NT2/D1 (cell line): Measurements from ENCODE around the gene SNRNP70.
"Not testable (repeated sequence)": the region's sequence is repeated elsewhere in the genome, so short reads cannot be mapped to it uniquely, and the experiment has no call there.

ENCODE experiments used
- DNase-seq: peaks from one replicate; pipeline ENCODE4 v3.0.0-alpha.2; 2011; ENCODE audit warnings: low read depth, low spot score
- H3K27me3 ChIP-seq: 2 replicates; pipeline ENCODE4 v1.6.0; 2011; ENCODE audit warnings: mild to moderate bottlenecking; ENCODE audit not compliant: insufficient read length, insufficient read depth
- H3K36me3 ChIP-seq: 2 replicates; pipeline ENCODE4 v1.6.1; 2011; ENCODE audit warnings: mild to moderate bottlenecking, low read length, mixed read lengths; ENCODE audit not compliant: insufficient read depth, insufficient read length
- H3K4me1 ChIP-seq: 2 replicates; pipeline ENCODE4 v1.5.1; 2011; ENCODE audit not compliant: insufficient read depth, insufficient read length
- H3K4me3 ChIP-seq: 2 replicates; pipeline ENCODE4 v1.5.1; 2011; ENCODE audit warnings: low read depth; ENCODE audit not compliant: insufficient read length
- H3K9ac ChIP-seq: 2 replicates; pipeline ENCODE4 v1.6.0; 2011; ENCODE audit warnings: low read depth; ENCODE audit not compliant: insufficient read length
- H3K9me3 ChIP-seq: 2 replicates; pipeline ENCODE4 v1.5.1; 2011; ENCODE audit warnings: mild to moderate bottlenecking, low read length; ENCODE audit not compliant: insufficient read depth
- SUZ12 ChIP-seq: IDR thresholded peaks from 2 replicates; pipeline ENCODE4 v1.6.1; 2011; ENCODE audit not compliant: insufficient read length, insufficient read depth; ENCODE audit errors: extremely low read depth
- YY1 ChIP-seq: IDR thresholded peaks from 2 replicates; pipeline ENCODE4 v1.6.1; 2011; ENCODE audit not compliant: insufficient read length, insufficient read depth
- ZNF274 ChIP-seq: IDR thresholded peaks from 2 replicates; pipeline ENCODE4 v1.6.1; 2011; ENCODE audit warnings: mild to moderate bottlenecking, low read depth, low read length

The SNRNP70 gene

DNA sequence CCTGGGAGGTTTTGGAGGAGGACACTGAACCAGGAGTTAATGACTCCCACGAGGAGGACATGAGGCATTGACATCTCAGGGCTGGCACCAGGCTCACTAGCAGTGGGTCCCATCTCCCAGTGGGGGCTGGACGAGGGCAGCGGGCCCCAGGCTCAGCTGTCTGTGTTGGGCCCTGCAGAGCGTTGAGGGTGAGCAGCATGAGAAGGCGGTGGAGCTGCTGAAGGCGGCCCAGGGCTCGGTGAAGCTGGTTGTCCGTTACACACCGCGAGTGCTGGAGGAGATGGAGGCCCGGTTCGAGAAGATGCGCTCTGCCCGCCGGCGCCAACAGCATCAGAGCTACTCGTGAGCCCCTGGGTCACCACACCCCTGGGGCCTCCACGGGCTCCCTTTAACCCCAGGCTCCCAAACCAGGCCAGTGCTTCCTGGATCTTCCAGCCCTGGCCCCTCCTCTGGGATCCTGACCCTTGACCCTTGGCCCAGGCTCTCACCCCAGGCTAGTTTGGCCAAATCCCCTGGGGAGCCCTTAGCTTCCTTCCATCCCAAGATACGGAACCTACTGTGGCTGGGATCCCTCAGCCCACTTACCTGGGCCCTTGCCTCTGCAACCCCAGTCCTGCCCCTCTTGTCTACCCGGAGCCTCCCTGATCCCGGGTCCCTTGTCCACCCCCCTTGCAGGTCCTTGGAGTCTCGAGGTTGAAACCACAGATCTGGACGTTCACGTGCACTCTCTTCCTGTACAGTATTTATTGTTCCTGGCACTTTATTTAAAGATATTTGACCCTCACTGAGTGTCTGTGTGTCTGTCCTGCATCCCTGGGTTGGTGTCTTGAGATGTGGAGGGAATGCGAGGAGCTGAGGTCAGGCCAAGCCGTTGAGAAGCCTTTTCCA lies 32.7 kb downstream of the SNRNP70 start:
- H3K9me3 ChIP-seq, result no peaks in the 10 kb centered on the region
- peaks cover 6% of the 10 kb centered on the region for H3K4me1 ChIP-seq
- peaks cover 2% of the 10 kb centered on the region for H3K36me3 ChIP-seq
- DNase-seq, result no peak
- peaks cover 19% of the 10 kb centered on the region for H3K27me3 ChIP-seq
- peak overlapping the region; percentile 71 for H3K4me3 ChIP-seq
- TF ChIP-seq SUZ12 (no peak), YY1 (no peak), ZNF274 (no peak)
- H3K9ac ChIP-seq, result peak overlapping the region; percentile 92

DNA sequence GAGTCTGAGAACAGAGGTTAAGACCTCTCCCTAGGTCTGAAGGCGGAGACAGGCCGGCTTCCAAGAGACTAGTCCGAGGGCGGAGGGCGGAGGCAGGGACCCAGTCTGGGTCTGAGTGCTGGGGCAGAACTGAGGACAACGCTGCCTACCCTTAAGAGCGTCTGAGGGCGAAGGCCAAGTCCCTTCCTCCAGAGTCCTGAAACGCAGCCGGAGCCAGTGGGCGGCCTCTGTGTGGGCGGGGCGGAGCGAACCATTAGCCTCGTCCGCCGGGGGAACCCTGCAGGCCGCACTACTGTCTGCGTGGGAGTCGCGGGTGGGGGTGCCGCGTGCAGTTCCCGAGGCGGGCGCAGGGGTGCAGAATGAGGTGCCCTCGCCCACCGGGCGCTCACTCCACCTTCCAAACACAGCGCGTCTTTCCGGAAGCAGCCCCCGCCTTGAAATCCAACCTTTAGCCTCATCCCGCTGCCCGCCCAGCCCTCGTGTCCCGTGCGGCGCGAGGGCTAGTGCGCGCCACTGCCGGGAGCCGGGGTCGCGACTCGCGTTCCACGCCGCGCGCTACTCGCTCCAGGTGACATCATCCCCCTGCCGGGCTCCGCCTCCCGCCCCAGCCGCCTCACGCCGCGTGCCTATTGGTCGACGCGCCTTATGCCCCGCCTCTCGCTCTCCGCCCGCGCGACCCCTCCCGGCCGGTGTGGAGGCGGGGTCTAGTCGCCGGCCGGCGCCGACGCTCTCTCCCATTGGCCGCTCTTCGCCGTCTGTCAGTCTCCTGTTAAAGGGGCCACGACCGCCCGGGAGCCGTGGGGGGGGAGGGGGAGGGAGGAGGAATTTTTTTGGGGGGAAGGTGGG lies 33.5 kb downstream of the SNRNP70 start, which contains the start of gene C19orf73:
TSS of gene C19orf73 (minus strand) at position 579 of the 846 bp plus-strand sequence. CDS start at position 458, 121 bp downstream.
- peaks cover 2% of the 10 kb centered on the region for H3K36me3 ChIP-seq
- H3K27me3 ChIP-seq, result peaks cover 19% of the 10 kb centered on the region
- no peaks in the 10 kb centered on the region for H3K9me3 ChIP-seq
- peak; percentile 72 for DNase-seq
- peak within 1 kb of the TSS; percentile 92 for H3K9ac ChIP-seq
- TF ChIP-seq SUZ12 (no peak), ZNF274 (no peak), YY1 (no peak)
- H3K4me3 ChIP-seq, result peak within 1 kb of the TSS; percentile 71
- H3K4me1 ChIP-seq, result peaks cover 5% of the 10 kb centered on the region

DNA sequence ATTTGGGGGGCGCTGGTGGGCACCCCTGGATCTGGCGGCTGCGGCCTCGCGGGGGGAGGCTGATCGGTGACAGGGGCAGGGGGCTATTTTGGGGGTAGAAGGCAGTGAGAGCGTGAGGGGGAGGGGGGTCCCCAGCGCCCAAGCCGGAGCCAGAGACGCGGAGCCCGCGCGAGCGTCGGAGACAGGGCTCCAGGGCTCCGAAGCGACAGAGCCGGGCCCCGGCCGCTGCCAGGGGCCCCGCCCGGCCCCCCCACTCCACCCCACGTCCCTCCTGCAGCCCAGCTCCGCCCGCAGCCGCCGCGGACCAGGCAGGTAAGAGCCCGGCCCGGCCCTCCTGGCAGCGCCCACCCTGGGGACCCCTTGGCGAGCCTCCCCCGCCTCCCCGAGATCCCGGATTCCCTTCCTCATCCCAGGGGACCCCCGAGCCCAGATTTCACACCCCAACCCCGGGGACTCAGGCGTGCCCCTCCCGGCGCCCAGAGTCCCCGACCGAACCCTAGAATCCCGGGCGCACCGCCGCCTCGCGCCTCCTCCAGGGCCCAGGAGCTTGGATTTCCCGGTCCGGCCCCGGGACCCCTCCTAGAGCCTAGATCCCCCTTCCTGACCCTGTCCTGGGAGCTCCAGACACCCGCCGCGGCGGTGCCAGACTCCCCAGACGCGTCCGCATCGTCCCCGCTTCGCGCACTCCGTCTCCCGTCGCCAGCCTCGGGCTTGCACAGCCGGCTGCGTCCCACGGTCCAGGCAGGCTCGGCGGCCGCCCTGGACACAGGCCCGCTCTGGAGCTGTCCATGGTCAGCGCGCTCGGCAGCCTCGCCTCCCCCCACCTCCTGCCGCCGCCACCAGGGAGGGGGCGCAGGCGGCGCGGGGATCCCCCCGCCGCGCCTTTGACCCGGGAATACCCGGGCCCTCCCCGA lies 34.4 kb downstream of the SNRNP70 start, which contains the start of gene PPFIA3:
TSS of gene PPFIA3 (plus strand) at position 134 of the 914 bp plus-strand sequence. CDS start 8,330 bp downstream, outside the sequence.
- Histone ChIP-seq H3K9me3 (no peaks in the 10 kb centered on the region), H3K4me3 (peak within 1 kb of the TSS; percentile 71), H3K27me3 (peaks cover 19% of the 10 kb centered on the region), H3K9ac (peak within 1 kb of the TSS; percentile 92), H3K4me1 (peaks cover 3% of the 10 kb centered on the region), H3K36me3 (peaks cover 2% of the 10 kb centered on the region)
- no peak for DNase-seq
- TF ChIP-seq SUZ12 (no peak), ZNF274 (no peak), YY1 (no peak)

DNA sequence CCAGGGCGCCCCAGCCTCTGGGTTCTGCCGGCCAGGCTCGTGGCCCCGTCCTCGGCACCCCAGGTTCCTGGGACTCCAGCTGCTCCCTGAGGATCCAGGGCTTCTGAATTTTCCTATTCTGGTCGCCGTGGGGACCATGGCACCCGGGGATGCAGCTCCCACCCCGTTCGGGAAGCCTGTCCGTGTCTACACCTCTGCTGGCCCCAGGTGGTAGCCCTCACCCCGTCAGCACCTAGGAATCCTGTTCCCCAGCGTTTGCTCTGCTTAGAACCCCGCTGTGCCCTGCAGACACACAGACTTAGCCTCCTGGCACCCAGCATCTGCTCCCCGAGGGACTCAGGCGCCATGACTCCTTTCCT lies 35.1 kb downstream of the SNRNP70 start:
- no peak for TF ChIP-seq ZNF274
- TF ChIP-seq YY1, result no peak
- TF ChIP-seq SUZ12, result no peak
- no peak for DNase-seq
- Histone ChIP-seq H3K27me3 (peaks cover 19% of the 10 kb centered on the region), H3K9me3 (no peaks in the 10 kb centered on the region), H3K9ac (peak overlapping the region; percentile 70), H3K4me1 (peaks cover 3% of the 10 kb centered on the region), H3K4me3 (peak overlapping the region; percentile 30), H3K36me3 (peaks cover 2% of the 10 kb centered on the region)

DNA sequence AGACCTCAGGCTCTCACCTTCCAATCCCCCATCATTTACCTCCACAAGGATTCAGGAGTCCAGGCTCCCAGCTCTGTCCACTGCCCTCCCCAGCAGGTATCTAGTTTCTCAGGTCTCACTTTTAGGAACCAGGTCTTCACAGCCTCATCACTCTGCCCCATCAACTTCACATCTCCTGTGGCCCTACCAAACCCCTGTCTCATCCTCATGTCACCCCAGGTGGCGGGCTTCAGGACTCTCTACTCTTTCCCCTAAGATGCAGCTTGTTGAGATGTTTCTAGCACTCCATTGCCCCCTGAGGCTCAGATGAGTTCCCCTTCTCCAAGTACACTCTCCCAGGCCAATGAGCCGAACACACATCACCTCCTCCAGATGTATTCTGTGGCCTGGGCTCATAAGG lies 35.6 kb downstream of the SNRNP70 start:
- TF ChIP-seq SUZ12 (no peak), ZNF274 (no peak), YY1 (no peak)
- no peak overlapping the region for H3K4me3 ChIP-seq
- H3K9ac ChIP-seq, result no peak overlapping the region
- no peak for DNase-seq
- peaks cover 2% of the 10 kb centered on the region for H3K36me3 ChIP-seq
- peaks cover 19% of the 10 kb centered on the region for H3K27me3 ChIP-seq
- no peaks in the 10 kb centered on the region for H3K9me3 ChIP-seq
- H3K4me1 ChIP-seq, result peaks cover 3% of the 10 kb centered on the region

DNA sequence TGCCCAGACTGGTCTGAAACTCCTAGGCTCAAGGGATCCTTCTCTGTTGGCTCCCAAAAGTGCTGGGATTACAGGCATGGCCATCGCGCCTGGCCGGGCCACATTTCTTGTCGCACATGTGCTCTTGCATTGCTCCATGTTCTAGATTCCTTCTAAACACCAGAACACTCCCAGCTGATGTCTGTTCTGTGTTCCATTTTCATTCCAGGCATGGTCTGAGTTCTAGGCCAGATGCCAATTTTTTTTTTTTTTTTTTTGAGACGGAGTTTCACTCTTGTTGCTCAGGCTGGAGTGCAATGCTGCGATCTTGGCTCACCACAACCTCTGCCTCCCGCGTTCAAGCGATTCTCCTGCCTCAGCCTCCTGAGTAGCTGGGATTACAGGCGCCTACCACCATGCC lies 36.6 kb downstream of the SNRNP70 start:
- H3K9me3 ChIP-seq, DNase-seq, H3K4me3 ChIP-seq, H3K36me3 ChIP-seq, H3K9ac ChIP-seq, H3K4me1 ChIP-seq: not testable (repeated sequence)
- H3K27me3 ChIP-seq, result peaks cover 19% of the 10 kb centered on the region

DNA sequence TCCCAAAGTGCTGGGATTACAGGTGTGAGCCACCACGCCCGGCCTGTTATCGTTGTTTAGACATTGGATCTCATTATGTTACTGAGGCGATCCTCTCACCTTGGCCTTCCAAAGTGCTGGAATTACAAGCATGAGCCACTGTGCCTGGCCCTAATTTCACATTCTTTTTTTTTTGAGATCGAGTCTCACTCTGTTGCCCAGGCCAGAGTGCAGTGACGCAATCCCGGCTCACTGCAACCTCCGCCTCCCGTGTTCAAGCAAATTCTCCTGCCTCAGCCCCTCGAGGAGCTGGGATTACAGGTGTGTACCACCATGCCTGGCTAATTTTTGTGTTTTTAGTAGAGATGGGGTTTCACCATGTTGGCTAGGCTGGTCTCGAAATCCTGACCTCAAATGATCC lies 38.0 kb downstream of the SNRNP70 start:
- H3K4me3 ChIP-seq, H3K9me3 ChIP-seq: not testable (repeated sequence)
- H3K27me3 ChIP-seq, result peaks cover 19% of the 10 kb centered on the region

More for the DNA sequence above, 38.0 kb downstream of the SNRNP70 start:
- not testable (repeated sequence) for H3K36me3 ChIP-seq, H3K4me1 ChIP-seq, H3K9ac ChIP-seq, DNase-seq
